H9 (cell line): ENCODE measurements around the gene SMARCA2. TPM values are rescaled to one million over a fixed set of nuclear protein-coding genes. Genes with fewer than 3 reads are reported as not detected.

Experiments
- DNase-seq: peaks from one replicate; pipeline ENCODE4 v3.0.0-alpha.2; 2017
- H2AFZ ChIP-seq: one replicate; pipeline ENCODE4 v1.6.1; 2013; ENCODE audit warnings: mild to moderate bottlenecking, low read length, control low read depth, moderate library complexity
- H2AK5ac ChIP-seq: 2 replicates; pipeline ENCODE4 v1.6.1; 2013; ENCODE audit warnings: low read length, control low read depth, mixed read lengths; ENCODE audit not compliant: insufficient read length
- H2BK120ac ChIP-seq: one replicate; pipeline ENCODE4 v1.6.1; 2013; ENCODE audit warnings: low read depth, mild to moderate bottlenecking, low read length, control low read depth, inconsistent platforms; ENCODE audit not compliant: poor library complexity, severe bottlenecking
- H2BK12ac ChIP-seq: 2 replicates; pipeline ENCODE4 v1.6.1; 2013; ENCODE audit warnings: low read length, control low read depth, mixed read lengths, low read depth; ENCODE audit not compliant: insufficient read length
- H2BK15ac ChIP-seq: 2 replicates; pipeline ENCODE4 v1.6.1; 2013; ENCODE audit warnings: low read depth, low read length, control low read depth
- H2BK20ac ChIP-seq: one replicate; pipeline ENCODE4 v1.6.1; 2013; ENCODE audit warnings: low read depth, mild to moderate bottlenecking, low read length, control low read depth, inconsistent platforms; ENCODE audit not compliant: poor library complexity, severe bottlenecking
- H2BK5ac ChIP-seq: 2 replicates; pipeline ENCODE4 v1.6.1; 2013; ENCODE audit warnings: low read length, control low read depth, mixed read lengths; ENCODE audit not compliant: insufficient read length
- H3K14ac ChIP-seq: 2 replicates; pipeline ENCODE4 v1.6.1; 2013; ENCODE audit warnings: low read length, control low read depth; ENCODE audit not compliant: insufficient read depth
- H3K18ac ChIP-seq: 2 replicates; pipeline ENCODE4 v1.6.1; 2013; ENCODE audit warnings: low read depth, mild to moderate bottlenecking, mixed read lengths, low read length, control low read depth; ENCODE audit not compliant: insufficient read length
- H3K23ac ChIP-seq: 2 replicates; pipeline ENCODE4 v1.6.1; 2013; ENCODE audit warnings: low read length, control low read depth, mixed read lengths, low read depth; ENCODE audit not compliant: insufficient read length
- H3K23me2 ChIP-seq: 2 replicates; pipeline ENCODE4 v1.6.1; 2013; ENCODE audit warnings: low read depth, mild to moderate bottlenecking, mixed read lengths, low read length, control low read depth; ENCODE audit not compliant: insufficient read length, poor library complexity, severe bottlenecking
- H3K27ac ChIP-seq: 2 replicates; pipeline ENCODE4 v1.5.1; 2013; ENCODE audit warnings: low read length, control low read depth, mixed read lengths, low read depth; ENCODE audit not compliant: insufficient read length
- H3K27me3 ChIP-seq: 2 replicates; pipeline ENCODE4 v1.6.1; 2013; ENCODE audit warnings: low read length, control low read depth, inconsistent platforms; ENCODE audit not compliant: insufficient read depth
- H3K4ac ChIP-seq: 2 replicates; pipeline ENCODE4 v1.6.1; 2013; ENCODE audit warnings: low read depth, mild to moderate bottlenecking, control low read depth, inconsistent platforms, low read length, moderate library complexity
- H3K4me1 ChIP-seq: 2 replicates; pipeline ENCODE4 v1.6.1; 2013; ENCODE audit warnings: low read length, control low read depth, inconsistent platforms; ENCODE audit not compliant: insufficient read depth
- H3K4me2 ChIP-seq: 2 replicates; pipeline ENCODE4 v1.6.1; 2013; ENCODE audit warnings: low read length, control low read depth, mixed read lengths; ENCODE audit not compliant: insufficient read length, insufficient read depth
- H3K56ac ChIP-seq: 2 replicates; pipeline ENCODE4 v1.6.1; 2013; ENCODE audit warnings: low read depth, mild to moderate bottlenecking, mixed read lengths, low read length, control low read depth; ENCODE audit not compliant: insufficient read length
- H3K79me1 ChIP-seq: 2 replicates; pipeline ENCODE4 v1.6.1; 2013; ENCODE audit warnings: low read depth, mild to moderate bottlenecking, moderate library complexity, low read length, control low read depth, inconsistent platforms; ENCODE audit not compliant: insufficient read depth, poor library complexity, severe bottlenecking
- H3K79me2 ChIP-seq: 2 replicates; pipeline ENCODE4 v1.6.1; 2013; ENCODE audit warnings: low read length, control low read depth, inconsistent platforms; ENCODE audit not compliant: insufficient read depth
- H3K9ac ChIP-seq: 2 replicates; pipeline ENCODE4 v1.6.1; 2013; ENCODE audit warnings: low read length, control low read depth, mixed read lengths; ENCODE audit not compliant: insufficient read length; ENCODE audit errors: extremely low read depth
- H3K9me3 ChIP-seq: one replicate; pipeline ENCODE4 v1.6.1; 2013; ENCODE audit warnings: low read depth, low read length, inconsistent platforms; ENCODE audit not compliant: control insufficient read depth
- H3T11ph ChIP-seq: one replicate; pipeline ENCODE4 v1.6.1; 2013; ENCODE audit warnings: mild to moderate bottlenecking, low read length, control low read depth, inconsistent platforms
- H4K20me1 ChIP-seq: one replicate; pipeline ENCODE4 v1.6.1; 2013; ENCODE audit not compliant: control insufficient read depth, insufficient read length, insufficient read depth
- H4K5ac ChIP-seq: 2 replicates; pipeline ENCODE4 v1.6.1; 2013; ENCODE audit warnings: low read depth, mild to moderate bottlenecking, mixed read lengths, low read length, control low read depth; ENCODE audit not compliant: insufficient read length
- H4K8ac ChIP-seq: replicated peaks from 2 replicates; pipeline ENCODE4 v1.6.1; 2013; ENCODE audit warnings: low read length, control low read depth, mixed read lengths, low read depth; ENCODE audit not compliant: insufficient read length
- H4K91ac ChIP-seq: 2 replicates; pipeline ENCODE4 v1.6.1; 2013; ENCODE audit warnings: low read depth, mild to moderate bottlenecking, moderate library complexity, mixed read lengths, low read length, control low read depth; ENCODE audit not compliant: insufficient read length
- H3K27ac Mint-ChIP-seq, 3 experiments: 2 replicates in 2 of 3; 3 replicates in 1 of 3; pipeline ENCODE4 v1.8.0; 2020 to 2021; ENCODE audit warnings: mixed read lengths in 3 of 3, mild to moderate bottlenecking in 1 of 3, moderate library complexity in 1 of 3
- H3K27me3 Mint-ChIP-seq: 2 replicates; pipeline ENCODE4 v1.8.0; 2021; ENCODE audit warnings: low read depth, mild to moderate bottlenecking, moderate library complexity, mixed read lengths
- H3K36me3 Mint-ChIP-seq, 3 experiments: 2 replicates in 2 of 3; 3 replicates in 1 of 3; pipeline ENCODE4 v1.8.0; 2020 to 2021; ENCODE audit warnings: low read depth in 3 of 3, mixed read lengths in 3 of 3; ENCODE audit not compliant: insufficient read depth in 1 of 3
- H3K4me1 Mint-ChIP-seq, 2 experiments: 2 replicates each; pipeline ENCODE4 v1.8.0; 2020; ENCODE audit warnings: mixed read lengths in 2 of 2
- H3K4me3 Mint-ChIP-seq, 2 experiments: 2 replicates in 1 of 2; 3 replicates in 1 of 2; pipeline ENCODE4 v1.8.0; 2020 to 2021; ENCODE audit warnings: mild to moderate bottlenecking in 2 of 2, mixed read lengths in 2 of 2, moderate library complexity in 1 of 2
- H3K9me3 Mint-ChIP-seq, 2 experiments: 2 replicates in 1 of 2; 3 replicates in 1 of 2; pipeline ENCODE4 v1.8.0; 2020; ENCODE audit warnings: mild to moderate bottlenecking in 2 of 2, mixed read lengths in 2 of 2, moderate library complexity in 1 of 2
- whole genome bisulfite sequencing: extraction: QIAGEN DNeasy Blood & Tissue Kit; methylation state at CpG from one replicate; pipeline ENCODE4 v1.1.7; 2013; ENCODE audit warnings: missing lambda C conversion rate, low lambda C conversion rate, mixed read lengths; ENCODE audit not compliant: insufficient read length; ENCODE audit errors: extremely low coverage; 5-methylcytosine and 5-hydroxymethylcytosine counted together
- total RNA-seq: library from RNA; stranded (reverse); gene quantifications from 2 replicates; pipeline ENCODE4 v1.2.1, GENCODE V29; 2021
- TF ChIP-seq, protein P1 (sequence below): fragments of 200-600 bp; sonication (generic); conservative IDR thresholded peaks from 3 replicates; pipeline ENCODE4 v1.8.0; 2021; ENCODE audit warnings: antibody characterized with exemption, mild to moderate bottlenecking

SMARCA2 gene
- total RNA-seq, 1 experiment from 2014 or later, result 15.3 TPM

DNA sequence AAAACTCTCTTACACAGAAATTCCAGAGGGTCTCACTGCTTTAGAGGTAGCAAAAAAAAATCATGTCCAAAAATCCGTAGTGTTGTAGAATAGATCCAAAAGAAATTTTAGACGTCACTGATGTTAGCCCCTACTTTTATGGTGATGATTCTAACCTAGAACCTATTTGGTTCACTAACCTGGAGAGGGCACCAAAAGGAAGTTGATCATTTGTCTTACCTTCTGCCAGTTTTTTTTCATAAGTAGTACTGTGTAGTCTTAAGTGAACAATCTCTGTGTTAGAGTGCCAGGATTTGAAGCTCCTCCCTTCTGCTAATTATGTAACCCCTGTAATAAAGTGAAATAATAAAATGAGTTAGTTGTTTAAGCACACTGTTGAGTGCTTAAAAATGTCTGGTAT, 215.2 kb downstream of the SMARCA2 start:
- no peak overlapping the region for H2BK5ac ChIP-seq
- no peak overlapping the region for H3K4me2 ChIP-seq
- no peak for DNase-seq
- H3K23ac ChIP-seq, result no peak overlapping the region
- no peak overlapping the region for H3K4ac ChIP-seq
- H2BK15ac ChIP-seq, result no peak overlapping the region
- TF ChIP-seq, protein P1, sequence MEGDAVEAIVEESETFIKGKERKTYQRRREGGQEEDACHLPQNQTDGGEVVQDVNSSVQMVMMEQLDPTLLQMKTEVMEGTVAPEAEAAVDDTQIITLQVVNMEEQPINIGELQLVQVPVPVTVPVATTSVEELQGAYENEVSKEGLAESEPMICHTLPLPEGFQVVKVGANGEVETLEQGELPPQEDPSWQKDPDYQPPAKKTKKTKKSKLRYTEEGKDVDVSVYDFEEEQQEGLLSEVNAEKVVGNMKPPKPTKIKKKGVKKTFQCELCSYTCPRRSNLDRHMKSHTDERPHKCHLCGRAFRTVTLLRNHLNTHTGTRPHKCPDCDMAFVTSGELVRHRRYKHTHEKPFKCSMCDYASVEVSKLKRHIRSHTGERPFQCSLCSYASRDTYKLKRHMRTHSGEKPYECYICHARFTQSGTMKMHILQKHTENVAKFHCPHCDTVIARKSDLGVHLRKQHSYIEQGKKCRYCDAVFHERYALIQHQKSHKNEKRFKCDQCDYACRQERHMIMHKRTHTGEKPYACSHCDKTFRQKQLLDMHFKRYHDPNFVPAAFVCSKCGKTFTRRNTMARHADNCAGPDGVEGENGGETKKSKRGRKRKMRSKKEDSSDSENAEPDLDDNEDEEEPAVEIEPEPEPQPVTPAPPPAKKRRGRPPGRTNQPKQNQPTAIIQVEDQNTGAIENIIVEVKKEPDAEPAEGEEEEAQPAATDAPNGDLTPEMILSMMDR, result no peak
- H3K14ac ChIP-seq, result no peak overlapping the region
- no peaks in the 10 kb centered on the region for H3K27me3 ChIP-seq
- Mint-ChIP-seq H3K4me3 (no peak overlapping the region), H3K9me3 (peaks cover 5 to 8% of the 10 kb centered on the region in 2 experiments; a peak in 4 of 5 replicates), H3K4me1 (peaks cover 9 to 34% of the 10 kb centered on the region in 2 experiments), H3K27ac (no peak overlapping the region), H3K27me3 (no peaks in the 10 kb centered on the region; the same call in 1 of the 2 replicates), H3K36me3 (peaks cover 0 to 14% (median 10%) of the 10 kb centered on the region in 3 experiments; a peak in 6 of 7 replicates)
- H3K79me1 ChIP-seq, result no peaks in the 10 kb centered on the region
- no peak overlapping the region for H4K5ac ChIP-seq
- no CpG with 5 or more reads among the region's 2 CpGs for WGBS
- no peak overlapping the region for H2BK12ac ChIP-seq
- no peak overlapping the region for H2BK120ac ChIP-seq
- H3T11ph ChIP-seq, result no peak overlapping the region
- H3K79me2 ChIP-seq, result no peaks in the 10 kb centered on the region
- H2AFZ ChIP-seq, result no peak overlapping the region
- H4K8ac ChIP-seq, result no peak overlapping the region
- H3K18ac ChIP-seq, result no peak overlapping the region
- H3K27ac ChIP-seq, result no peak overlapping the region
- H2BK20ac ChIP-seq, result no peak overlapping the region
- no peaks in the 10 kb centered on the region for H4K20me1 ChIP-seq
- H3K9ac ChIP-seq, result no peak overlapping the region
- no peaks in the 10 kb centered on the region for H3K4me1 ChIP-seq
- H3K9me3 ChIP-seq, result no peaks in the 10 kb centered on the region
- H4K91ac ChIP-seq, result no peak overlapping the region
- H3K23me2 ChIP-seq, result no peaks in the 10 kb centered on the region
- no peak overlapping the region for H2AK5ac ChIP-seq
- H3K56ac ChIP-seq, result no peak overlapping the region
